Measurements from ENCODE around the gene CERS5.
A peak's percentile ranks its signal among the peaks of the same experiment; 100 is the strongest.
"Not testable (repeated sequence)": the region's sequence is repeated elsewhere in the genome, so short reads cannot be mapped to it uniquely, and the experiment has no call there.

The CERS5 gene

DNA sequence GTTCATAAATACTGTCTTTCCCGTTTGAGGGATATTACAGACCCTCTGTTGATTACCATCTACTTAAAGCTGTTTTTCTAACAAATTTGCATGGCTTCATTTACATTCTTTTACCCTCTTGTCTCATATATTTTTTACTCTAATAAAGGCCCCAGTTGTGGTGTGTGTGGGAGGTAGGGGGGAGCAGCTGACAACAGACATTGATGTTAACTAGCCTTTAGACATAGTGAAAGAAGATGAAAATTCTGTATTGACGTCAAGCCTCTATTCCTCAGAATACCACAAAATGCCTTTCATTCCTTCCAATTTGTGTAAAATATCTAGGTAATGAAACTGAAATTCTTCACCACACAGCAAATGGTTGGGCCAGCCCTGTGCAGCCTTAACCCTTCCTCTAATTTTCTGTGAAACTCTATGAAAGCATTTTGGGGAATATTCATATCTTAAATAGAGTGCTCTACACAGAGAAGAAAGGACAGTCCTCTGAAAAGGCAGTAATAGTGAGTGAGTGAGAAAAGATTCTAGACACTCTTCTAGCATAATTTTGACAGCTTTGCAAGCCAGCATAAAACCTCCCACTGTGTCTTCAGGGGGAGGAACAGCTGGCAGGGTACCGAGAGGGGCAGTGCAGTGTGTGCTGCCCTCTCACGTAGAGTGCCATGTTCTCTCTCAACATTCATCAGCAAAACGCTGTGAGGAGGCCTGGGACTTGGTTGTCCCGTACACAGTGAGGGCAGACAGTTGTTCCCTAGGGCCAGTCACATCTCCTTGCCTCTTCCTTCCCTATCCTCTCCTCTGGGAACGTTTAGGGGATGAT is 20.1 kb upstream of the CERS5 start:
- DNase-seq (ENCODE audit: low read depth in 2 of 2) = peak in 1 of 2 donors; percentile 27

DNA sequence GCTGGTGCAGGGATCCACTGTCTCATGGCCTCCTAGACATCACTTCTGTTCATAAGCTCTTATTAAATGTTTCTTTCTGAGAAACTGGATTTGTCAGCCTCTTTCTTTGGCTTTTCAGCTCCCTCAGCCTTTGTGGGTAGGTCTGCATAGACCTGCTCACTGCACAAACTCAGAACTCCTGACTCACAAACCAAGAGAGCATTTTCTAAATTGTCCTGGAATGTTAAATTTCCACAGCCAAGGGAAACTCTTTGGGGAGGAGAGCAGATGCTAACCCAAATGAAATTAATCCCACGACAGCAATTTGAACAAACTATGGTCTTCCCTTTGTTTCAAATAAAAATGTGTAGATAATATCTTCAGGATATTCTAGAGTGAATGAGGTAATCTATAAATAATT is 19.5 kb upstream of the CERS5 start:
- no peak for DNase-seq (ENCODE audit: low read depth in 2 of 2)

DNA sequence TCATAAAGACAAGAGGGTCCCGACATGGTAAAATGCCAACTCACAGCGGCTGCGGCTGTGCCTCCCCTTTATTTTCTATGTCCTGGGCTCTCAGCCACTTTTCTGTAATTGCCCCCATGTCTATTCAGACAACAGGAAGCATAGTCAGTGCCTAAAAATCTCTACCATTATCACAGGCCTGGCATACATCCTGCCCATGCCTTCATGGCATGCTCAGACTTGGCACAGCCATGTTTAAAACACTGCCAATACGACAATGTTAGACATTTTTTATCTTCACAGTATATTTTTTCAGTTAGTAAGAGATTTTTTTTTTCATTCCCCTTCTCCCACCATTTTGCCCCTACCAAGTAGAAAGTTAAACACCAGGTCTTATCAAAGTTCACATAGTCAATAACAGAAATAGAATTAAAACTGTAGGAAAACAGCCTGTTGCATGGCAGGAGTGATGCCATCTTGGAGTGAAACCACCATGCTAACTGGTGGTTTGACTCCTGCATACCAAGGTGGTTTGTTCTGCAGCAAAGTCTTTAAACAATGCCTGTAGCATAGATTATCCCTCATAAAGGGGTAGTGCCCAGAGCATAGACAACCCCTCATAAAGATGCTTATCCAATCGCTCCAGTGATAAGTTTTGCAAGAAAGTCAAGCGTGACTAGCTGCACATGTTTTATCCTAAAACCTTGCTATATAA is 18.9 kb upstream of the CERS5 start:
- DNase-seq (ENCODE audit: low read depth in 2 of 2) = no peak

DNA sequence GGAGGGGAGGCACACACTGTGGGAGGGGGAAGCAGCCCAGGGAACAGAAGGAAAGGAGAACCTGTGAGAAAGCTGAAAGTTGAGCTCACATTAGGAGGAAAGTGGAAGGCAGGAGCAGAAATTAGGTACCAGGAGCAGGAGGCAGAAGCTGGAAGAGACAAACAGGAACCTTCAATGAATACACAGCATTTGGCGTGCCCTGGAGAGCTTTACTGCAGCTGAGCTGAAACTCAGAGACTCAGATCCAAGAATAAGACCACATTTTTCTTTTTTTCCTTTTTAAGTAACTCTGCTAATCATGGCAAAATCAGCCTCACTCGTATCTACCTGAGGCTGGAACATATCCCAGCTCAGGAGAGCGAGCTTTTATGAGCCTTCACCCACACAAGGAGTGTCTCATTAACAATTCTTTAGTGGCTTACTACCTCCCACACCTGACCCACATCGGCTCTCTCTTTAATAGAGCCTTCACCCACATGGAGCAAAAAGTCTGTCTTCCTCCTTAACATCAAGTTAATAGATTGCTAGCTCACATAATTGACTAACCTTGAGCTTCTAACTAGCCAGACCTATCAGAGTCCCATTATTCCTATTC is 18.2 kb upstream of the CERS5 start:
- no peak for DNase-seq (ENCODE audit: low read depth in 2 of 2)

DNA sequence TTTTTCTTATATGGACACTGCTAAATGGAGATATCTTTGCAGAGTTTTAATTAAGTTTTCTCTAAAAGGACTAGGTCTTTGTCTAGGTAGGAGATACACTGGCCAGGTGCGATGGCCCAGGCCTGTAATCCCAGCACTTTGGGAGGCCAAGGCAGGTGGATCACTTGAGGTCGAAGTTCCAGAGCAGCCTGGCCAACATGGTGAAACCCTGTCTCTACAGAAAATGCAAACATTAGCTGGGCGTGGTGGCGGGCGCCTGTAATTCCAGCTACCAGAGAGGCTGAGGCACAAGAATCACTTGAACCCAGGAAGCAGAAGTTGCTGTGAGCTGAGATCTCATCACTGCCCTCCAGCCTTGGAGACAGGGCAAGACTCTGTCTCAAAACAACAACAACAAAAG is 17.1 kb upstream of the CERS5 start:
- DNase-seq (ENCODE audit: low read depth in 2 of 2) = no peak

DNA sequence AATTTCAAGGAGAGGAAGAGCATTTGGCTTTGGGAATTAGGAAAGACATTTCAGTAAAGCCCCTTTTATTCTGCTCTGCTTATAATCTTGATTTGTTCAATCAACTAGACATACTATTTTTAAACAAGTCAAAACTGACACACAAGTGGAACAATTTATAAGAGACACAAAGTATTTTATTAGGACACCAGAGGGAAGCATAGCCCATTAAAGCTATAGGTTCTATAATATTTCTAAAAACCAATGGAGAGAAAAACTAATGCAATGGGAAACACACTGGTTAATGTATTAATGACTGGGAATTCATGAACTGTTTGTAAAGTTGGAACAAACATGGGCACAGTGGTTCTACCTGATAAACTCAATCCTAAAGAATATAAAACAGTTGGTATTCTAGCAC is 15.3 kb upstream of the CERS5 start:
- DNase-seq (ENCODE audit: low read depth in 2 of 2) = no peak

DNA sequence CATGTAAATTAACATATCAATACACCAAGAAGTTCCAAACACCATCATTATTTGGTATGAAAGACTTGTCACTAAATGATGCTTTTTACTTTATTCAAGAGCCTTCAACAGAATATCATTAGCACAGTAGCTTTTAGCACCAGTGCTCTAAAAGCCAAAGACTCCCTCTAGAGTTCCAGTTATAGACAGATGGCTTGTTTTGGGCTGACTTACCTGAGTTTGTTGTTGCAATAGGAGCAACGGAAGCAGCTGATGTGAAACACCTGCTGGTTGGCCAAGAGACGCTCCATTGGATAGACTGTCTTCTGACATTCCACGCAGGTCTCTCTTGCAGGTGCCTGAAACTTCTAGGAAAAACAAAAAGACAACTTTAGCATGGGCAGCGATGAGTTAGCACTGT is 14.5 kb upstream of the CERS5 start:
- no peak for DNase-seq (ENCODE audit: low read depth in 2 of 2)

DNA sequence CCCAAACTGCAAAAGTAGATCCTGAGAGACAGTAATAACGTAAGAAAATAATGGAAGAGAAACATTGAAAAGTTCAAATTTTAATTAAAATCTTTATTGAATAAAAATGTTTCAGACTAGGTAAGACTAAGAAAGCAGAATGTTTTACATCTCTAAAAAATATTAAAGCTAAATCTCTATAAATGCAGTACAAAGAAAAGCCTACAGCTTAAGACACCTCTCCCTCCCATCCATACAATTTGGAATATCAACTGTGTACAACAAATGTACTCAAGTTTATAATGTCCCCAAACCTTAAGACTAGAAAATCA is 8.5 kb upstream of the CERS5 start:
- DNase-seq (ENCODE audit: low read depth in 2 of 2) = no peak

DNA sequence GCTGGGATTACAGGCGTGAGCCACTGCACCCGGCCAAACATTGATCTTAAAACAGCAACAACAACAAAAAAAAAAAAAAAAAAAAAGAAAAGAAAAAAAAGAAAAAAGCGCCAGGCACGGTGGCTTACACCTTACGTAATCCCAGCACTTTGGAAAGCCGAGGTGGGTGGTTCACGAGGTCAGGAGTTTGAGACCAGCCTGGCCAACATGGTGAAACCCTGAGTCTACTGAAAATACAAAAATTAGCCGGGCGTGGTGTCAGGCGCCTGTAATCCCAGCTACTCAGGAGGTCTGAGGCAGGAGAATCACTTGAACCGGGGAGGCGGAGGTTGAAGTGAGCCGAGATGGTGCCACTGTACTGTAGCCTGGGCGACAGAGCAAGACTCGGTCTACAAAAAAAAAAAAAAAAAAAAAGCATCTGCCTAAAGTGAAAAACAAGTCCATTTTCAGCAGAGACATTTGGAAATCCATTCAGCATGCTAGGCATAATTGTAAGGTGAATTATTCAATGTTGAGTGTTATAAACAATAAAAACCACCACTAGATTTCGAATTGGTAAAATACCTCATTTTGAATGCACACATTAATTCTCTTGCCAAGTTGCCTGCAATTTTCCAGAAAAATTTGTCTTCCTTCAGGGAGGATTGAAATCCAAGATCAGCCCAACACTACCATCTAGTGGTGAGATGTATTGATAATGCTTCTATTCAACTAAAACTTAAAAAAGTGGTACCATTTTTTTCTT is 8.0 kb upstream of the CERS5 start:
- no peak for DNase-seq (ENCODE audit: low read depth in 2 of 2)

DNA sequence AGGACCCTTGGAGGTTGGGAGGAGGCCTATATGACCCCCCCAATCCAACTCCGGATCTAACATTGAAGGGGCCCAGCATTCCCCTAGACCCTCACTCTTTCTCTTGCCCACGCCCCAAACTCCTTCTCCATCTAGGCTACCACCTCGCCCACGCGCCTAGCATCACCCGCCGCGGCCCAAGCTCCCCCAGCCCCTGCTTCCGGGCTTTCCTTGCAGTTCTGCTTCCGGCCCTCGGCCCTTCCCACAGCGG is 445 bp downstream of the CERS5 start:
- DNase-seq (ENCODE audit: low read depth in 2 of 2) = peak; percentile 31 to 57

DNA sequence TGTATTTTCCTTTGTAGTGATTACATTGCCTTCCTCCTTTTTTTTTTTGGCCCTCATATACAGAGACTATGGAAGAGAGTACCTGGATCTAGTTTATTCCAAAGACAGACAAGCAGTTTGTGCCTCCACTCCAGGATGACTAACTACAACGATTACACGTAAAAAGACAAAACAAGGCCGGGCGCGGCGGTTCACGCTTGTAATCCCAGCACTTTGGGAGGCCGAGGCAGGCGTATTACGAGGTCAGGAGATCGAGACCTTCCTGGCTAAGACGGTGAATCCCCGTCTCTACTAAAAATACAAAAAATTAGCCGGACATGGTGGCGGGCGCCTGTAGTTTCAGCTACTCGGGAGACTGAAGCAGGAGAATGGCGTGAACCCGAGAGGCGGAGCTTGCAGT is 2.2 kb downstream of the CERS5 start:
- DNase-seq (ENCODE audit: low read depth in 2 of 2) = no peak

DNA sequence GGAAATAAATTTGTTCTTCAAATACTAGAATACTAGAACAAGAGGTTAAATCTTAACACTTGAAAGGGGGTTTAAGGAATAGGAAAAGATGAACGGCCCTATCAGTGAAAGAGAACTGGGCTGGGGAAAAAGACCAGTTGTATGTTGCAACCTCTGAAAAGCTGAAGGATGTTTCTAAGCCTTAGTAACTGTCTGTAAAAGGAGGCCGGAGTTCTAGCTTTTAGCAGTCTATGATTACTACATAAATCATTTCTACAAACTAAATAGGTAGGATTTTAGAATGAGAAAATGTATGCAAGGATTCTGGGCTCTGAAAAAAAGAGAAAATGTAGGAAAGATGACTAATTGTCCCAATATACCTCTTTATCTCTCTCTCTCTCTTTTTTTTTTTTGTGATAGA is 4.9 kb downstream of the CERS5 start:
- DNase-seq (ENCODE audit: low read depth in 2 of 2) = no peak

DNA sequence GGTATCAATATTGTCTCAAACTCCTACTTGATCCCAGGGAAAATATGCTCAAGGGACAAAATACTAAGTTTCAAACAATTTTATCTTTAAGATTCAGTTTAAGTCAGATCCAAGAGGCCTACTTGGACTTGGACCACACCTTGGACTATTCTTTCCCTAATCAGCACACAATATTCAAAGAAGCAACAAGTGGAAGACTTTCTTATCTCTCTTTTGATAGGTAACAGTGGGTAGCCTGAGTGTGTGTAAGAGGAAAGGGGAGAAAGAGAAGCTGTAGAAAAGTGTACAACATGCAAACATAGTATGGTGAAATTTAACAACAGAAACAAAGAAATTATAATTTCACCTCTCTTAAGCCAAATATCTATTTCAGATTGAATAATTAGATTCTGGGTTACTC is 6.5 kb downstream of the CERS5 start:
- no peak for DNase-seq (ENCODE audit: low read depth in 2 of 2)

DNA sequence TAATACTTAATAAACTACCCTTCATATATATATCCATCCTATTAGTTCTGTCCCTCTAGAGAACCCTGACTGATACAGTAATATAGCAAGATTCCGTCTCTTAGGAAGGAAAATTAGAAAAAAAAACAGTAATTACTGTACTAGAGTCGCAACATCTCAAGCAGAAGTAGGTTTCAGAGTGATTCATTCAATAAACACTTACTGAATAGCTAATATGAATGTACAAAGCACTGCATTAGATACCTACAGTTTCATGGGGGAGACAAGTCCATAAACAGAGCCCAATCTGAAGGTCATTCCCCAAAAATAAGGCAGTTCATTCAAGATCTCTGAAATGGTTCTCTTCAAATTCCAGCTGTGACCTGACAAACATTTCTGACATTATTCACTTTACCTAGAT is 9.9 kb downstream of the CERS5 start:
- no peak for DNase-seq (ENCODE audit: low read depth in 2 of 2)

DNA sequence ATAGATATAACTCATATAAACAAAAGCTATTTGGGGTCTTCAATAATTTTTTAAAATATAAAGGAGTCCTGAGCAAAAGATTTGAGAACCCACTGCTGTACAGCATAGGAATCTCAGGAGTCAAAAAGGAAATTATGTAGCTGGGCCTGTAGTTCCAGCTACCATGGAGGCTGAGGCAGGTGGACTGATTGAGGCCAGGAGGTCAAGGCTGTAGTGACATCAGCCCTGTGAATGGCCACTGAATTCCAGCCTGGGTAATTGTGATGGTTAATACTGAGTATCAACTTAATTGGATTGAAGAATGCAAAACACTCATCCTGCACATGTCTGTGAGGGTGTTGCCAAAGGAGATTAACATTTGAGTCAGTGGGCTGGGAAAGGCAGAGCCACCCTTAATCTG is 10.5 kb downstream of the CERS5 start:
- no peak for DNase-seq (ENCODE audit: low read depth in 2 of 2)

DNA sequence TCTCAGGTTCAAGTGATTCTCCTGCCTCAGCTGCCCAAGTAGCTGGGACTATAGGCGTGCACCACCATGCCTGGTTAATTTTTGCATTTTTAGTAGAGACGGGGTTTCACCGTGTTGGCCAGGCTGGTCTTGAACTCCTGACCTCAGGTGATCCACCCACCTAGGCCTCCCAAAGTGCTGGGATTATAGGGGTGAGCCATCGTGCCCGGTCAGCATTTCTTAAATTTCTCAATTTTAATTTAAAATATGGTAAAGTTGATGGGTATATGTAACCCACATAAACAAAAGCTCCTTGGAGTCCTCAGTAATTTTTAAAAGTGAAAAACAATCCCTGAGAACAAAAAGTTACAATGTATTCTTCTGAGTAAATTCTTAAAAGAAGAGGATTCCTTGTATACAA is 12.2 kb downstream of the CERS5 start:
- not testable (repeated sequence) for DNase-seq (ENCODE audit: low read depth in 2 of 2)

DNA sequence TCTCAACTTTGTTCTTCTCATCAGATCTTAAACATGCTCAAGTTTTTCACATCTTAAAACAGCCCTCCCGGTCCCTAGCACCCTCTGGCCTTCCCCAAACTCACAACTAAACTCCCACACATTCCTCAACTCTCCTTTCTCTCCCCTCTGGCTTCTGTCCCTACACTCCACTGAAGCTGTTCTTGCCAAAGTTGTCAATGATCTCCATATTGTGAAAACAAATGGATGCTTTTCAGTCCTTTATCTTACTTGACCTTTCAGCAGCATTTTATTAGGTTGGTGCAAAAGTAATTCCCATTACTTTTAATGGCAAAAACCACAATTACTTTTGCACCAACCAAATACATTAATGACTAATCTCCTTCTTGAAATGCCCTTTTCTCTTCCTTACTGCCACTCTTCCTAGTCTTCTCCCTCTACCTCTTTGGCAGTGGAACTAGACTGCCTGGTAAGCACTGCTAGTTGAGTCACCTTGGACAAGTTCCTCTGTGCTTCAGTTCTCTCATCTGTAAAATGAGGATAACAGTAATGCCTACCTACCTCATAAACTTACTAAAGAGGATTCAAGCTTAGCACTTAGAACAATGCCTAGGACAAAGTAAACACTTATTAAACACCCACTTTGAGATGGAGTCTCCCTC is 16.0 kb downstream of the CERS5 start:
- no peak for DNase-seq (ENCODE audit: low read depth in 2 of 2)

DNA sequence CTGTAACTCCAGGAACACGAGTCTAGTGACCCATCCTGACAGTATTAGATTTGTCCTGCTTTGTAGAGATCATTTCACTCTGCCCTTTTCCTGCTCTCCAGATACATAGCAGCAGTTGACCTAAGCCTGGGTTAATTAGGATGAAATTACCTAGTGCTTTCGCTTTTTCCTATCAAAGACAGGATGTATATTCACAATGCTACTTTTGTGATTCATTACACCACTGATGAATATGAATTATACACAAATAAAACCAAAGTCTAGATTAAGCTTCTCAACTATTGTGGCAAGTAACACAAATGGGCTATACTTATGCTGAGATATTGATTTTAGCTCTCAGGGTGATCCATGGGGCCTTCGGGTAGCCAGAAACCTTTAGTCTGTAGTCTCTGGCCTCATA is 17.9 kb downstream of the CERS5 start:
- no peak for DNase-seq (ENCODE audit: low read depth in 2 of 2)

DNA sequence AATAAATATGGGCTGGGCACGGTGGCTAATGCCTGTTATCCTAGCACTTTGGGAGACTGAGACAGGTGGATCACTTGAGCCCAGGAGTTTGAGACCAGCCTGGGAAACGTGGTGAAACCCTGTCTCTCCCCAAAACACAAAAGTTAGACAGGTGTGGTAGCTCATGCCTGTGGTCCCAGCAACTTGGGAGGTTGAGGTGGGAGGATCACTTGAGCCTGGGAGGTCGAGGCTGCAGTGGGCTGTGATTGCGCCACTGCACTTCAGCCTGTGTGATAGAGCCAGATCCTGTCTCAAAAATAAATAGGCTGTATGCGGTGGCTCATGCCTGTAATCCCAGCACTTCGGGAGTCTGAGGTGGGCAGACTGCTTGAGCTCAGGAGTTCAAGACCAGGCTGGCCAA is 19.2 kb downstream of the CERS5 start:
- not testable (repeated sequence) for DNase-seq (ENCODE audit: low read depth in 2 of 2)

DNA sequence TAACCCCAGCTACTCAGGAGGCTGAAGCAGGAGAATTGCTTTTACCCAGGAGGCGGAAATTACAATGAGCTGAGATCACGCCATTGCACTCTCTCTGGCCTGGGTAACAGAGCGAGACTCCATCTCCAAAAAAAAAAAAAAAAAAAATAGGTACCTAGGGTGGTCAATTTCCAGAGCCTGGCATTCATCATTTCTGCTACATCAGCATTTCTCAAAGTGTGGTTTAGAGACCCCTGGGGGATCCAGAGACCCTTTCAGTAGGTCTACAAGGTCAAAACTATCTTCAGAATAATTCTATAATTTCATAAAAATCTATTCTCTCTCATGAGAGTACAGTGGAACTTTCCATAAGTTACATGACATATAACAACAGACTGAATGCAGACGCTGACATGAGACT is 19.9 kb downstream of the CERS5 start:
- no peak for DNase-seq (ENCODE audit: low read depth in 2 of 2)

DNA sequence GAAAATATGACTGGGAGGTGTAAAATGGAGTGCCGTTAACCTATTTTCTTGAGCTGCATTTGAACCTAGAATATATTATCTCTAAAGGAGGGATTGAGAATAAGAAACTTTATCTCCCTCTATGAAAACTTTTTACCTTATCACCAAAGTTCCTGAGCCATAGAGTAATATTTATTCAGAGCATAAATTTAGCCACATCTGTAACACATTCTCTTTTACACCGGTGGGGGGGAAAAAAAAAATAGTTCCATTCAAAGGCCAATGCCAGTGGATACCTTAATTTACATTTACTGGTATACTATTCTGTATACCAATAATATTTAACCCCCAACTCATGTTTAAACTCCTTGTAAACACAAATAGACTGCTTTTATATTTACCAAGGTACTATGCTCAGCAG is 21.7 kb downstream of the CERS5 start:
- no peak for DNase-seq (ENCODE audit: low read depth in 2 of 2)

DNA sequence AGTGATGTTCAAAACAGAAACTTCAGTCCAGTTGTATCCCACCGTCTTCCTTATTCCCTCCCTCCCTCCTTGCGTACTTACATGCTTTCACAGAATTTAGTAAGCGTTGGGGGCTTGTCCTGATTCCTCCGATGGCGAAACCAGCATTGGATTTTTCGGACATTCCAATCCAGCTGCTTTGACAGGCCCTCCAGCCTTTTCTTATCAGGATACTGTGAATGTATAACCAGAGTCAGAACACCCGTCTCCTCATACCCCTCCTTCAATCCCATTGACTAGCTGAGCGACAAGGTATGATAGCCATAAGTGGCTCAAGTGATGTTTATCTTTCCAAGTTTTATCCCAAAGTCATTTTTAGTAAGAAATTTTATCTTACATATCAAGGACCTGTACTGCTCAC is 24.2 kb downstream of the CERS5 start:
- DNase-seq (ENCODE audit: low read depth in 2 of 2) = no peak
